HCEC 1CT (cell line): Measurements from ENCODE around the gene LYRM1.
"Not testable (repeated sequence)": the region's sequence is repeated elsewhere in the genome, so short reads cannot be mapped to it uniquely, and the experiment has no call there.

Source experiments
- DNase-seq: peaks from one replicate; pipeline ENCODE4 v3.0.0-alpha.2; 2017

The LYRM1 gene

GRCh38 chr16:20900299-20901067 is at the start of gene LYRM1, which contains the start of gene DCUN1D3:
LYRM1 (plus strand) TSS chr16:20900771; CDS start chr16:20915556, 14,785 bp downstream.
DCUN1D3 (minus strand) TSS chr16:20900358; CDS start chr16:20862538, 37,820 bp downstream.
- peak; percentile 98 for DNase-seq

DNA sequence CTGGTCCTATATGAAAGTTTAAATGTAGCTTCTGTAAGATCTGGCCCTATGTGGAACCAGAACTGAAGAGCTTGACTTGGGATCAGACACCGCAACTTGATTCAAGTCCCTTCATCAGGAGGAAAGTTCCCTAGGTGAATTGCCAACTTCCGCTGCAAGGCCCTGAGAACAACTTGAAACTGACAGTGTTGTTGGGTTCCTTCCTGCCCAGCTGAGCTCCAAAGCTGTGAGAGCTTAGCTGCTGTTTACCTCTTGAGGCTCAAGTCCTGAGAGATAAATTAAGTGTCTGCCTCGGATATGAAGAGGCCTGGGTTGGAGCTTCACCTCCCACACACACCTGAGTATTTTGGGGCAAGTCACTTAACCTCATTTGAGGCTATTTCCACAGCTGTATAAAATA is 49.6 kb upstream of the LYRM1 start:
- no peak for DNase-seq

GRCh38 chr16:20851601-20852000 is 49.0 kb upstream of the LYRM1 start:
- peak; percentile 90 for DNase-seq

GRCh38 chr16:20853143-20853542 is 47.4 kb upstream of the LYRM1 start:
- DNase-seq, result no peak

GRCh38 chr16:20853981-20854620 is 46.5 kb upstream of the LYRM1 start:
- no peak for DNase-seq

- DNase-seq, result no peak
Measured at GRCh38 chr16:20854963-20855362, 45.6 kb upstream of the LYRM1 start.

DNA sequence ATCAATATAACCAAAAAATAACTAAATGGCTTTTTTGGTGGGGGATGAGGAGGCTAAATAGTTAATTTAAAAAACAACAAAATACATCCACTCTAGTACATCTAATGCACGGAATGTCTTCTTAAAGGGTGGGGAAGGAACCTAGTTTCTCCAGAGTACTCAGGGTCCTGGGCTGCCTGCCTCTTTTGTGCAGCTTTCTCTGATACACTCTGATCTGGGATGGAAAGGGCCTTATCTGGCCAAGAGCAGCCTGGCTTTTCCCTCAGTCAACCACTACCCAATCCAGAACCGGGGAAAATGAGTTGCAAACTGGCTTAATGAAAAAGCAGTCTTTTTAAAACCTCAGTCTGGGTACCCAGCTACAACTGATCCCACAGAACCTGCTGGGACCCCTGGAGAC is 43.3 kb upstream of the LYRM1 start:
- DNase-seq, result no peak

DNA sequence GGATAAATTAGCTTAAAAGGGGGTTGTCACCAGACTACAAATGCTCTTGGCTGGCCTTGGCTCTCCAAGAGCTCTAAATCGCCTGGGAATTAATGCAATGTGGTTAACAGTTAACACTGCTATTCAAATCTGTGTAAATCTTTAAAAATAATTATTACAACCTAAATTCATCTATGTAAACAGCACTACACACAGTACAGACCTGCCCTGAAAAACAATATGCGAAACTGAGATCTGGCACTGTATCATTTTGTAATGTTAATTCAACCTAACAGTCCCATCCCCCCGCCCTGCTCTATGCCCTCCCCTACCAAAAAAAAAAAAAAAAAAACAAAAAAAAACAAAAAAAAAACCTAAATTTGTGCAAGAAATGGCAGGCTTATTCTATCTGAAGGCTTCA is 41.3 kb upstream of the LYRM1 start:
- no peak for DNase-seq

- DNase-seq, result no peak
Measured at GRCh38 chr16:20859699-20860098, 40.9 kb upstream of the LYRM1 start.

DNA sequence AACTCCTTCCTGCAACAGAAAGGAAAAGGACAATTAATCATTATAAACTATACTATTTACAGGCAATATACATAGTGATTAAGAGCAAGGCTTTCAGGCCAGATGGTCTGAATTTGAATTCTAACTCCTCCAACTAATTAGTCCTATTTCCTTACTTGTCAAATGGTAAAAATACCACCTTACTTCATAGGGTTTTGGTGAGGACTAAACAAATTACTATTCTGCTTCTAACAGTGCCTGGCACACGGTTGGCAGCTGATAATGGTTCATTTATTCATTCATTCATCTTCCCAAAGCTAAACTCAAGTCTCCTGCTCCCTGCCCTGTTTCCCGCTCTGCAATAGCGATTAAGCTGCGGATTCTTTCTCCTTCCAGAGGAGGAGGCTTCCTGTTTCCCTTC is 40.2 kb upstream of the LYRM1 start:
- no peak for DNase-seq

GRCh38 chr16:20860995-20861394 is 39.6 kb upstream of the LYRM1 start:
- not testable (repeated sequence) for DNase-seq

- no peak for DNase-seq
Measured at GRCh38 chr16:20862162-20862960, 38.2 kb upstream of the LYRM1 start.

DNA sequence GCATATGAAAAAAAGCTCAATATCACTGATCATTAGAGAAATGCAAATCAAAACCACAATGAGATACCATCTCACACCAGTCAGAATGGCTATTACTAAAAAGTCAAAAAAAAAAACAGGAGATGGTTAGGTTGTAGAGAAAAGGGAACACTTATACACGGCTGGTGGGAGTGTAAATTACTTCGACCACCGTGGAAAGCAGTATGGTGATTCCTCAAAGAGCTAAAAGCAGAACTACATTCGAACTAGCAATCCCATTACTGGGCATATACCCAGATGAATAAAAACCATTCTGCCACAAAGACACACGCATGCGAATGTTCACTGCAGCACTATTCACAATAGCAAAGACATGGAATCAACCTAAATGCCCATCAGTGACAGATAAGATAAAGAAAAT is 36.2 kb upstream of the LYRM1 start:
- not testable (repeated sequence) for DNase-seq

DNA sequence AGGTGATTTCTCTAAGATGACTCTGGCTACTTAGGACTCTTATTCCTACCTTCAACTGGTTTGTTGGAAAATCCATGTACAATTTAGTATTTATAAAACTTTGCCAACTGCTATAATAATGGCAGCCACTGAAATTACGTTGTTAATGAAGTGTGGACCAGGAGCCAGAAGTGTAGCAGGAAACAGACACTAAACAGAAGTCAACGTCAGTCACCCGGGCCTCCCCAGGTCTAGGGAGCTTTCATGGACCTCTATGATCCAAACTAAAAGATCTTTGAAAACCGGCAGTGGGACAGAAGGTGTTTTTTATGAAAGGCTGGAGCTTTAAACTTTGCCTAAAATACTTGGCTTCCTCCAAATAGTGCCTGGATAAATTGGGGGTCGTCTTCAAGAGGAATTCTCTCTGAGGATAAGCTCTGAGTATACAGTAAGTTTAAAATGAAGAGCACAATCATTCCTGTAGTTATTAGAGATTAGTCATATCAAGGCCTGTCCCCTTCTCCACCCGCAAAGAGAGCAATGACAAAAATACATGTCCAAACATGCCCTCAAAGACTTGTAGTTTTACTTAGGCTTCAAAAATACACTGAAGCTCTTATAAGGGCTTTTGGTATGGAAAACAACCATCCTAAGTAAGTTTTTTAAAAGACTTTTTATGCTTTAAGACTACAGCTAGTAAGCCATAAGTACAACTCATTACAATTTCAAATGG is 35.0 kb upstream of the LYRM1 start:
- peak; percentile 55 for DNase-seq

DNA sequence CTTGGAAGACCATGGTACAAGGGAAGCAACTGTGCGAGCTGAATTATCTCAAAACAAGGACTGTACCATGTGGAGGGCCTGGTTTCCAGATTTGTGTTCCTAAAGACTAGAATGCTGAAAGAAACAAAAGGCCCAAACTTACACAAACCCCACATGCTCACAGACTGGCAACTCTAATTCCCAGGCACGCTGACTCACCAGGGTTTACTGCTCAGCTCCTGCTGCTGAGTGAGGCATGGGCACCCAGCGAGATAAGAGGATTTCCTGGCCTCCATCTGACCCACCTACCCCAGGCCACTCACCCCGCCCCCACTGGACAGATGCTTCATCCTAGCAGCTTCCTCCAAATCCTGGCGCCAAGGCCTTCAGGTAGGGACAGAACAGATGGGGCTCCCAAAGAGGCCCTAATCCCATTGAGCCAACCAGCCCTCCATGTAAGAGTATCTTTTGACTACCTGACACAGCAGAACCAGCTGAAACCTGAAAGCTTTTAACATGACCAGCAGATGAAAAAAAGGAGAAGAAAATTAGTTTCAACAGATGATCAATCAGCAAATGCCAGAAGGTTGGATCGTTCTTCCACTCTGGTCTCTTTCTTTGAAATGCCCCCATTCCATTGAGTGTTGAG is 34.3 kb upstream of the LYRM1 start:
- DNase-seq, result peak; percentile 79

DNA sequence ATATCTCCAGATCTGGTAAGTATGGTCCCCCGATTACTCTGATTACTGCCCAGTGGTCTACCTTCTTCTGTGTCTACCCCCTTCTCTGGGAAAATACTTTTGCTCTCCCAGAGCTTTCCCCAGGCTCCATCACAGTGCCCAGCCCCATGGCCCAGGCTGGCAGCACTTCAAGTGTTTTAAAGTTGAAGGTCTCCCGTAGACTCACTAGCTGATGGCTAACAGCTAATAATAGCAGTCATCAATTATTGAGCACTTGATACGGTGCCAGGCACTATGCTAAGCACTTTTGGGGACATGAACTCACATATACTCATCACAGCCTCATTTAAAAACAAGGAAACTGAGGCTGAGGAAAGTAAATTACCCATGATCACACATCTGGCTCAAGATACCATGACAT is 33.8 kb upstream of the LYRM1 start:
- DNase-seq, result no peak

GRCh38 chr16:20867585-20867984 is 33.0 kb upstream of the LYRM1 start:
- peak; percentile 57 for DNase-seq

- peak; percentile 61 for DNase-seq
Measured at GRCh38 chr16:20868890-20869289, 31.7 kb upstream of the LYRM1 start.

DNA sequence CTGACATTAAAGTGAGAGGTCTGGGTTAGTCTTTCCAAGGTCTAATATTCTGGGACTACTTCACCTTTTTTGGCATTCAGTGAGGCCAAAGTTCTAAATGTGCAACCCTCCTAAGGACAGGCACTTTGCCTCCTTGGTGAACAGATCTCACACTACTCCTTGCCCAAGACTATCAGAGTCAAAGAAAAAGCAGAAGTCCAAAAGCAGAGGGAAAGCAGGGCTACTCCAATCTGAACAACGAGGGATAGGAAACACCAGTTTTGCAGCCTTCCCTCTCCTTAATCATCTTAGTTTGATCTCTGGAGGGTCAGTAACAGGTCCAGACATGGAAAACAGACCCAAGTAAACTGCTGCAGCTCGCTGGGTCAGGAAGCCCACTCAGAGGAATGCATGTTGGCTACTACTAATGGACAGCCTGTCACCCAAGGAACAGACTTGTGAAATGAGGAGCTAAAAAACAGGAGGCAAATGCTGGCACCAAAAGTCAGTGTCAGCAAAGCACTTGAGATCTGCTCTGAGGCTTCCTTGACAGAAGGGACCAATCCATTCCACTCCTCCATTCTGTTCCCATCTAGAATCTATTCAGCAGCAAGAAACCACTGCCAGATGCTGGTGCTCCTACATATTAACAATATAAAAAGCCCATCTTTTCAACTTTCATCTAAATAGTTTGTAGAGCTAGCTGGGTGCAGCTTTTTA is 30.3 kb upstream of the LYRM1 start:
- DNase-seq, result no peak

DNA sequence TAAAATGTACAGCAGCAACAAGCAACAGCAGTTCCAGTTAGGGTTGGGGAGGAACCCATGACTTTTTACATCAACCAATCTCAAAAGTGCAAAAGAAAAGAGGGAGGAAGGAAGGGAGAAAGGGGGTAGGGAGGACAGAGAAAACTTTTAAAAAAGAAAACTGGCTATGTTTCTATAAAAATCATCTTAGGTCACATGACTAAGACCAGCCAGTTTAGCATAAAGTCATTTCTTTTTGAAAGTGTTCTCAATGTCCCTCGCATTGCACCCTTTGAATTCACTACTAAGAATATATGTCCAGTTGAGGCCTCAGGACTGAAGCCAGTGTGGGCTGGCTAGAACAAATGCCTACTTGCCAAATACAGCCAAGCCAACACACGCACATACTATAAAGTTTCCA is 29.3 kb upstream of the LYRM1 start:
- DNase-seq, result no peak

GRCh38 chr16:20871941-20872815 is 28.4 kb upstream of the LYRM1 start:
- no peak for DNase-seq
